Tibial artery (tissue), 4 donors: ENCODE results near the gene ZNF280C.

Source experiments
- DNase-seq, 2 donors: peaks; one replicate each; pipeline ENCODE4 v3.0.0-alpha.2; 2019
- H3K27ac ChIP-seq, 2 donors: fragments of 200-600 bp; sonication (generic) in 1 of 2; 1 replicate in 1 of 2; 2 replicates in 1 of 2; pipeline ENCODE4 v1.5.1; 2018 to 2019; ENCODE audit warnings: mild to moderate bottlenecking in 1 of 2
- H3K27me3 ChIP-seq, 2 donors: fragments of 200-600 bp; sonication (generic) in 1 of 2; one replicate each; pipeline versions ENCODE4 v1.5.1 to v1.6.0; 2016 to 2019
- H3K36me3 ChIP-seq, 3 donors: fragments of 200-600 bp; sonication (generic) in 2 of 3; one replicate each; pipeline ENCODE4 v1.5.1; 2016 to 2019; ENCODE audit warnings: mild to moderate bottlenecking in 2 of 3
- H3K4me1 ChIP-seq, 4 donors: fragments of 200-600 bp; sonication (generic) in 2 of 4; 1 replicate in 3 of 4; 2 replicates in 1 of 4; pipeline ENCODE4 v1.5.1; 2016 to 2019
- H3K4me3 ChIP-seq, 2 donors: fragments of 200-600 bp; sonication (generic) in 1 of 2; 1 replicate in 1 of 2; 2 replicates in 1 of 2; pipeline ENCODE4 v1.5.1; 2018 to 2019; ENCODE audit warnings: mild to moderate bottlenecking in 2 of 2
- H3K9me3 ChIP-seq, 3 donors: fragments of 200-600 bp; sonication (generic) in 1 of 3; one replicate each; pipeline ENCODE4 v1.5.1; 2016 to 2019
- CTCF ChIP-seq, 2 experiments: fragments of 200-600 bp in 1 of 2; fragments of 450-650 bp in 1 of 2; IDR thresholded peaks; one replicate each; pipeline ENCODE4 v1.5.1; 2017 to 2019; ENCODE audit warnings: antibody characterized with exemption in 2 of 2, mild to moderate bottlenecking in 1 of 2, moderate library complexity in 1 of 2
- intact Hi-C: fragments of 100-400 bp; cut with DNase I; formaldehyde crosslinking; loops from one replicate; pipeline ENCODE4 v1.15.0; 2023; ENCODE audit warnings: low total_unique reads

ZNF280C gene

GRCh38 chrX:130224810-130225209 is 43.9 kb downstream of the ZNF280C start:
- Histone ChIP-seq H3K4me1 (no peaks in the 10 kb centered on the region), H3K27me3 (no peaks in the 10 kb centered on the region), H3K36me3 (no peaks in the 10 kb centered on the region), H3K27ac (no peak overlapping the region), H3K4me3 (no peak overlapping the region), H3K9me3 (no peaks in the 10 kb centered on the region)
- TF ChIP-seq CTCF (IDR thresholded peaks at IDR 0.05) = no peak
- no peak for DNase-seq
- intact Hi-C loops = no loop called here

DNA sequence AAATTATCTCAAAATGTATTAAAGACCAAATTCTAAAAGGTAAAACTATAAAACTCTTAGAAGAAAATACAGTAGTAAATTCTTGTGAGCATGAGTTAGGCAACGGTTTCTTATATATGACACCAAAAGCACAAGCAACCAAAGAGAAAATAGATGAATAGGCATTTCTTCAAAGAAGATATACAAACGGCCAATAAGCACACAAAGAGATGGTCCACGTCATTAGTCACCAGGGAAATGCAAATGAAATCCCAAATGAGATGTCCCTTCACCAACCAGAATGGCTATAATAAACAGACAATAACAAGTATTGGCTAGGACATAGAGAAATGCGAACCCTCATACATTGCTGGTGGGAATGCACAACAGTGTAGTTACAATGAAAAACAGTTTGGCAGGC is 52.4 kb downstream of the ZNF280C start:
- Histone ChIP-seq H3K4me3 (no peak overlapping the region), H3K27me3 (no peaks in the 10 kb centered on the region), H3K36me3 (peaks cover 0 to 13% (median 0%) of the 10 kb centered on the region in 3 donors), H3K27ac (no peak overlapping the region), H3K9me3 (no peaks in the 10 kb centered on the region), H3K4me1 (no peaks in the 10 kb centered on the region)
- intact Hi-C loops = no loop called here
- TF ChIP-seq CTCF (IDR thresholded peaks at IDR 0.05) = no peak
- no peak for DNase-seq

GRCh38 chrX:130213376-130213775 is 55.3 kb downstream of the ZNF280C start:
- no peaks in the 10 kb centered on the region for H3K9me3 ChIP-seq
- no peak overlapping the region for H3K4me3 ChIP-seq
- intact Hi-C loops = no loop called here
- H3K36me3 ChIP-seq = peaks cover 0 to 13% (median 0%) of the 10 kb centered on the region in 3 donors
- no peak for TF ChIP-seq CTCF (IDR thresholded peaks at IDR 0.05)
- no peaks in the 10 kb centered on the region for H3K27me3 ChIP-seq
- H3K4me1 ChIP-seq = no peaks in the 10 kb centered on the region
- DNase-seq = no peak
- H3K27ac ChIP-seq = no peak overlapping the region

GRCh38 chrX:130212371-130212770 is 56.3 kb downstream of the ZNF280C start:
- Histone ChIP-seq H3K9me3 (no peaks in the 10 kb centered on the region), H3K4me3 (no peak overlapping the region), H3K36me3 (peaks cover 0 to 8% (median 0%) of the 10 kb centered on the region in 3 donors), H3K27me3 (no peaks in the 10 kb centered on the region), H3K27ac (no peak overlapping the region), H3K4me1 (no peaks in the 10 kb centered on the region)
- intact Hi-C loops = no loop called here
- DNase-seq = no peak
- no peak for TF ChIP-seq CTCF (IDR thresholded peaks at IDR 0.05)

- Histone ChIP-seq H3K9me3 (no peaks in the 10 kb centered on the region), H3K4me3 (no peak overlapping the region), H3K4me1 (no peaks in the 10 kb centered on the region), H3K27ac (no peak overlapping the region), H3K36me3 (peaks cover 0 to 8% (median 0%) of the 10 kb centered on the region in 3 donors), H3K27me3 (no peaks in the 10 kb centered on the region)
- DNase-seq = no peak
- no peak for TF ChIP-seq CTCF (IDR thresholded peaks at IDR 0.05)
- intact Hi-C loops = no loop called here
Observed at GRCh38 chrX:130211415-130212186, 57.1 kb downstream of the ZNF280C start.
